ENCODE data around the gene CDC73. TPM values are rescaled to one million over a fixed set of nuclear protein-coding genes. Genes with fewer than 3 reads are reported as not detected.

Gene CDC73
- total and polyA plus RNA-seq, 9 of the 15 experiments (the other 6 are each of a cell fraction or from before 2014, with no cell fraction given) = 19.0 to 61.7 (median 30.1) TPM

GRCh38 chr1:193104502-193104906, 17.3 kb upstream of the CDC73 start (continued):
- TF ChIP-seq ATF4 (CRISPR knock-in tag; IDR thresholded peaks at IDR 0.05) = 0 out of 2 replicates have a peak, but pooled peaks have one; percentile 2
- TF ChIP-seq ZBTB34 (CRISPR knock-in tag; IDR thresholded peaks at IDR 0.05) = no peak
- no peak for TF ChIP-seq RBM25 (IDR thresholded peaks at IDR 0.05; ENCODE audit: low read depth, low read length, severe bottlenecking)
- TF ChIP-seq ZZZ3 (IDR thresholded peaks at IDR 0.05) = no peak
- TF ChIP-seq NFIC (IDR thresholded peaks at IDR 0.05) = no peak
- peak; percentile 43; the same call in 1 of the 2 replicates for TF ChIP-seq ETV1 (tag; conservative IDR thresholded peaks at IDR 0.05; ENCODE audit: low read depth)
- TF ChIP-seq SMAD4 (CRISPR knock-in tag; conservative IDR thresholded peaks at IDR 0.05) = no peak
- TF ChIP-seq THRA (IDR thresholded peaks at IDR 0.05) = no peak
- peak; percentile 51; the same call in 1 of the 2 replicates for TF ChIP-seq TRIM28 (IDR thresholded peaks at IDR 0.05)
- TF ChIP-seq ZNF764 (CRISPR knock-in tag; IDR thresholded peaks at IDR 0.05; ENCODE audit: low read depth) = no peak
- TF ChIP-seq FOXK2 (conservative IDR thresholded peaks at IDR 0.05 in 1 of 2, IDR thresholded peaks at IDR 0.05 in 1 of 2; ENCODE audit: low read depth in 2 of 2) = no peak
- TF ChIP-seq ELF1 (tag; IDR thresholded peaks at IDR 0.05) = no peak
- no peak for TF ChIP-seq ZKSCAN3 (CRISPR knock-in tag; IDR thresholded peaks at IDR 0.05)
- TF ChIP-seq CREBBP (IDR thresholded peaks at IDR 0.05; ENCODE audit: low read depth, low read length) = no peak
- TF ChIP-seq KAT8 (IDR thresholded peaks at IDR 0.05; ENCODE audit: low read depth) = no peak
- peak; percentile 19; the same call in 1 of the 2 replicates for TF ChIP-seq ZNF431 (CRISPR knock-in tag; IDR thresholded peaks at IDR 0.05)
- no peak for TF ChIP-seq ZNF445 (CRISPR knock-in tag; IDR thresholded peaks at IDR 0.05; ENCODE audit: low read depth)
- no peak for TF ChIP-seq TBL1XR1 (IDR thresholded peaks at IDR 0.05; ENCODE audit: low read length in 2 of 2)
- TF ChIP-seq ZNF639 (CRISPR knock-in tag; conservative IDR thresholded peaks at IDR 0.05 in 1 of 2, IDR thresholded peaks at IDR 0.05 in 1 of 2) = no peak
- TF ChIP-seq SP2 (IDR thresholded peaks at IDR 0.05; ENCODE audit: extremely low read depth, low read depth, low read length, poor library complexity, severe bottlenecking) = no peak
- no peak for TF ChIP-seq PHF20 (IDR thresholded peaks at IDR 0.05; ENCODE audit: partially characterized antibody)
- no peak for TF ChIP-seq RHOXF2B (CRISPR knock-in tag; conservative IDR thresholded peaks at IDR 0.05)
- TF ChIP-seq BCOR (IDR thresholded peaks at IDR 0.05) = 0 out of 2 replicates have a peak, but pooled peaks have one; percentile 2
- TF ChIP-seq ZSCAN29 (IDR thresholded peaks at IDR 0.05) = no peak
- TF ChIP-seq ZSCAN32 (CRISPR knock-in tag; IDR thresholded peaks at IDR 0.05) = no peak
- TF ChIP-seq ZNF589 (CRISPR knock-in tag; IDR thresholded peaks at IDR 0.05; ENCODE audit: low read depth) = no peak
- no peak for TF ChIP-seq ZNF140 (CRISPR knock-in tag; IDR thresholded peaks at IDR 0.05)
